Duodenal mucosa (tissue), 2 donors: ENCODE data around the gene CAB39.

ENCODE experiments used
- H3K27ac ChIP-seq: one replicate; pipeline ENCODE4 v1.7.0; 2013; ENCODE audit warnings: low read depth, low read length
- H3K27me3 ChIP-seq, 2 donors: one replicate each; pipeline ENCODE4 v1.7.0; 2013; ENCODE audit warnings: low read length in 2 of 2, control low read depth in 1 of 2; ENCODE audit not compliant: insufficient read depth in 2 of 2, control insufficient read depth in 1 of 2
- H3K36me3 ChIP-seq, 2 donors: one replicate each; pipeline ENCODE4 v1.7.0; 2013; ENCODE audit warnings: low read length in 2 of 2, control low read depth in 1 of 2; ENCODE audit not compliant: insufficient read depth in 2 of 2, control insufficient read depth in 1 of 2
- H3K4me1 ChIP-seq, 2 donors: one replicate each; pipeline ENCODE4 v1.7.0; 2013; ENCODE audit warnings: low read length in 2 of 2, control low read depth in 1 of 2; ENCODE audit not compliant: insufficient read depth in 2 of 2, control insufficient read depth in 1 of 2
- H3K4me3 ChIP-seq, 2 donors: one replicate each; pipeline ENCODE4 v1.7.0; 2013; ENCODE audit warnings: low read length in 2 of 2, low read depth in 1 of 2
- H3K9ac ChIP-seq, 2 donors: one replicate each; pipeline ENCODE4 v1.7.0; 2013; ENCODE audit warnings: low read length in 2 of 2, low read depth in 1 of 2
- H3K9me3 ChIP-seq, 2 donors: one replicate each; pipeline ENCODE4 v1.7.0; 2013; ENCODE audit warnings: low read length in 2 of 2, control low read depth in 1 of 2; ENCODE audit not compliant: control insufficient read depth in 1 of 2

CAB39 gene

DNA sequence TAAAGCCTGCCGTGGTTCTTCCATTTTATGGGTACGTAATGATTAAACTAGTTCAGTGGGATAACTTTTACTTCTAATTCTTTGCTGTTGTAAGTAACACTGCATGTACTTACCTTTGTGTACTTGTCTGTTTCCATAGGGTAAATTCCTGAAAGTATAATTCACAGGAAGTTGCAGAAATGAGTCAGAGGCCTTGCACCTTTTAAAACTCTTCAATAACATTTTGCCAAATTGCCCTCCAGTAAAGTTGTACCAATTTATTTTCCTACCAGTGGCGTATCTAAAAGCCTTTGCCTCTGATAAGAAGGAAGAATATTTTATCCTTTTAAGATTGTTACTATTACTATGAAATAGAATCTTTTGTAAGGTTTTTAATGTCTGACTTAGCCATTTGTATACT, 65.1 kb downstream of the CAB39 start:
- Histone ChIP-seq H3K36me3 (peaks cover 0 to 15% of the 10 kb centered on the region in 2 donors), H3K4me3 (no peak overlapping the region), H3K9ac (no peak overlapping the region), H3K27ac (no peak overlapping the region), H3K9me3 (no peaks in the 10 kb centered on the region), H3K4me1 (peaks cover 5 to 9% of the 10 kb centered on the region in 2 donors), H3K27me3 (no peaks in the 10 kb centered on the region)

DNA sequence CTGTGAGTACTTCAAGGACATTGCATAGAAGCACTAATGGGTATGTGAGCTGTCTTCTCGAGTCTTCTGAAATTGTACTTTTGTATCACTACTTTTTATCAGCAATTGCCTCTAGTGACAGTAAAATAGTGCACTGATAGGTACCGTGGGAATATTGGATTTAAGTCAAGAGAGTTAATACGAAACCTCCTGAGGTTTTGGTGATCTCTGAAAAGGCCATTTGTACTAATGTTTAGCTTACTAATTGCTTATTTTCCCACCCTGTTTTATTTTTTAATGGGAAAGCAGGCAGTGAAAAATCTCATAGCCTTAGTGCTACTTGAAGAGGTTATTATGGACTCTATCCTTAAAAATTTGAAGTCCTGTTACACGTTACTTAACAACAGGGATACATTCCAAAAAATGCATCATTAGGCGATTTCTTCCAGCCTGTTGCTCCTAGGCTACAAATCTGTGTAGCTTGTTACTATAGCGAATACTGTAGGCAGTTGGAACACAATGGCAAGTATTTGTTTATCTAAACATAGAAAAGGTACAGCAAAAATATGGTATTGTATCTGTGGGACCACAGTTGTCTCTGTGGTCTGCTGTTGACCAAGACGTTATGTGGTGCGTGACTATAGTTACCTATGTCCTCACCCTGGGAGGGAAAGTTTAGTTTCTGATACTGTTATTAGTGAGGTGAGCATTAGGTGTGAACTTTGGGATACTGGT, 65.9 kb downstream of the CAB39 start:
- H3K9ac ChIP-seq = no peak overlapping the region
- no peak overlapping the region for H3K4me3 ChIP-seq
- no peak overlapping the region for H3K27ac ChIP-seq

DNA sequence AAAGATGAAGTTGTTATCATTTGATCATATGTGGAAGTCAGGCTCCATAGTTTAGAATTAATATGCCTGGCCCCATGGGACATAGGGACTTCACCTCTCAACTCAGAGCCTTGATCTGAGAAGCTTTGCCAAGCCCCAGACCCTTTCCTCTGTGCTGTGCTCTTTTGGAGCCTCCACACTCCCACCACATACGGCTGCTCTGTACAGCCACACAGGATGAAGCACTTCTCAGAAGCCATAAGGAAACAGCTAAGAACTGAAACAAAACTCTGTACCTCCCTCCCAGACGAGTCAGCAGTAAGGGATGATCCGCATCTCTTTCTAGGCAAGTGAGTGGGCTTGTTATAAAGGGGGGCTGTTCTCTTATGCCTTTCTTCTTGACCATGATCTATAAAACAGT, 66.5 kb downstream of the CAB39 start:
- no peak overlapping the region for H3K4me3 ChIP-seq
- no peaks in the 10 kb centered on the region for H3K27me3 ChIP-seq
- no peak overlapping the region for H3K27ac ChIP-seq
- H3K36me3 ChIP-seq = peaks cover 0 to 23% of the 10 kb centered on the region in 2 donors
- no peaks in the 10 kb centered on the region for H3K9me3 ChIP-seq
- H3K9ac ChIP-seq = no peak overlapping the region
- peaks cover 5 to 9% of the 10 kb centered on the region in 2 donors for H3K4me1 ChIP-seq

More for the DNA sequence above, 65.9 kb downstream of the CAB39 start:
- Histone ChIP-seq H3K4me1 (peaks cover 5 to 9% of the 10 kb centered on the region in 2 donors), H3K9me3 (no peaks in the 10 kb centered on the region), H3K36me3 (peaks cover 0 to 19% of the 10 kb centered on the region in 2 donors), H3K27me3 (no peaks in the 10 kb centered on the region)

DNA sequence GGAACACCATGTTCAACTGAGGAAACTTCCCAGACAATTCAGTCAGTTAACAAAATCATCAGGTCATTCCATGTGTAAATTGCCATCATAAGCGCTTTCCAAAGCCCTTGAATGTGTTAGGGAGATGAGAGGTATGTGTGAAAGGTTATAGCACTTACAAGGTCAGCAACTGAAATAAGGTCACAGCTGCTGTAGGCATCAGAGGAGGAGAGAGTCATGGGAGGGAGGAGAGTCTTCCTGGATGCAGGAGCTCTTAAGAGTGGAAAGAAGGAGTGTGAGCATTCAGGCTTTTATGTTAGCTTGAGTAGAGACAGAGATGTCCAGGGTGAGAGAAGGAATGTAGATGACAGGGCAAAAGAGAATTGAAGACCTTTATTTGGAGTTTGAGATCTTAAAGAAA, 67.0 kb downstream of the CAB39 start:
- H3K4me1 ChIP-seq = peaks cover 5 to 6% of the 10 kb centered on the region in 2 donors
- no peaks in the 10 kb centered on the region for H3K9me3 ChIP-seq
- peaks cover 0 to 23% of the 10 kb centered on the region in 2 donors for H3K36me3 ChIP-seq
- H3K27ac ChIP-seq = no peak overlapping the region
- H3K9ac ChIP-seq = no peak overlapping the region
- no peak overlapping the region for H3K4me3 ChIP-seq
- H3K27me3 ChIP-seq = no peaks in the 10 kb centered on the region

DNA sequence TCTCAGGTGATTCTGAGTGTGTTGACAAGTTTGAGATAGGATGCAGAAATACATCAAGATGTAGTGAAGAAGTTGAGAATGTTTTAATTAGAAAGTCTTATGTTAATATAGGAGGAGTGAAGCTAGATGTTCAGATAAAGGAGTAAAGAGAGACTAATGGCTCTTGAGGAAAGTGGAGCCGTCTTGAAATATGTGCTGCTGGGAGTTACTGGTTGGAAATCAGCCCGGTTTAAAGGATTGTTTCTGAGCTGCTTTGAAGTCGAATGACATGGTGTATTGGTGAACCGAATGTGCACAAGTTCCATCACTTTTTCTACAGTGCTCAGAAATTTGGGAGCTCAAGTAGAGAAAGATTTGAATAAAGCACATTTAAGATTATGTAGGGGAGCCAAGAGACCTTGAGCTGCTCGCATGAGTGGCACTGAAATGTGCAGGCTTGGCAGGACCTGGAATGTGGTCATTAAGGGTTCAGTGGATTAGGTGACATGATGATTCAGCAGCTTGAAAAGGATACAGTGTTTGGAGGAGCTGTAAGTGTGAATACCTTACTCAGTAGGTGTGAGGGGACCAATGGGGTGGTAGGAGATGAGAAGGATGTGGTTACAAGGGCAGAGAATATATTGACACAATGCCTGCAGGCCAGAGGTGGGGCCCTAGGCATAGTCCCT, 68.6 kb downstream of the CAB39 start:
- Histone ChIP-seq H3K27me3 (no peaks in the 10 kb centered on the region), H3K36me3 (peaks cover 0 to 18% of the 10 kb centered on the region in 2 donors), H3K9me3 (no peaks in the 10 kb centered on the region), H3K27ac (no peak overlapping the region), H3K9ac (no peak overlapping the region), H3K4me3 (no peak overlapping the region), H3K4me1 (peaks cover 5 to 6% of the 10 kb centered on the region in 2 donors)

DNA sequence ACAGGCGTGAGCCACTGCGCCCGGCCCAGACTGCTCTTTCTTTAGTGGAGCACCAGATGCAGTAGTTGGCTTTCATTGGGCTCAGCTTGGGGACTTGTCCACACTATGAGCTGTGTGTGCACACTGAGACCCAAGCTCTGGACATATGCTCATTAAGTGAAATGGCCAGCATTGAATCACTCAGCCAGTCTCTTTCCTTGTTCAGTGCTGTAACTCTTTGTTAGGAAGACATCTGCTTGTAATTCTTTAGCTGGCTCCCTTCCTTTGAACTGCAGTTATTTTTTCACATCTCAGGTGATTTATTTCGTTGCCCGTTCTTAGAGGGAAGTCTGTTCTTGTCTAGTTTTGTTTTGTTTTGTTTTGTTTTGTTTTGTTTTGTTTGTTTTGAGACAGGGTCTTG, 70.5 kb downstream of the CAB39 start:
- H3K4me3 ChIP-seq = no peak overlapping the region
- no peaks in the 10 kb centered on the region for H3K27me3 ChIP-seq
- H3K9ac ChIP-seq = no peak overlapping the region
- peaks cover 5 to 6% of the 10 kb centered on the region in 2 donors for H3K4me1 ChIP-seq
- H3K27ac ChIP-seq = no peak overlapping the region
- peaks cover 0 to 10% of the 10 kb centered on the region in 2 donors for H3K9me3 ChIP-seq
- peaks cover 0 to 16% of the 10 kb centered on the region in 2 donors for H3K36me3 ChIP-seq

DNA sequence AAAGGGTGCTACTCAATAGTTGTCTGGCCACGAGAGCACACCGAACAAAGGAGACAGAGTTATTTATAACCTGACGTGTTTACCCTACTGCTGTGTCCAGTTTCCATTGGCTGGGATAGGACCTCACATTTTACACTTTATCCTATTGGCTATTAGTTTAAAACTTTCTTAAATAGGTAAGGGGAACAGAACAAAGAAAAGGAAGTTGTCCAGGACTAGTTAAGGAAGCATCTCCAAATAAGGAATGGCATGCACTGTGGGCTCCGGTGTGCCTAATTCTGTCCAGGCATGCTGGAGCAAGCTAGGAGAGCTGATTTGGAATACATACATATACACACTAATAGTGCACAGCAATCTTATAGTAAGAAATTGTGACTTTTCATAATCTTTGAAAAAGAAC, 72.2 kb downstream of the CAB39 start:
- Histone ChIP-seq H3K4me1 (peaks cover 3 to 5% of the 10 kb centered on the region in 2 donors), H3K4me3 (no peak overlapping the region), H3K9ac (no peak overlapping the region), H3K36me3 (peaks cover 0 to 19% of the 10 kb centered on the region in 2 donors), H3K27ac (no peak overlapping the region), H3K9me3 (peaks cover 0 to 24% of the 10 kb centered on the region in 2 donors), H3K27me3 (no peaks in the 10 kb centered on the region)

DNA sequence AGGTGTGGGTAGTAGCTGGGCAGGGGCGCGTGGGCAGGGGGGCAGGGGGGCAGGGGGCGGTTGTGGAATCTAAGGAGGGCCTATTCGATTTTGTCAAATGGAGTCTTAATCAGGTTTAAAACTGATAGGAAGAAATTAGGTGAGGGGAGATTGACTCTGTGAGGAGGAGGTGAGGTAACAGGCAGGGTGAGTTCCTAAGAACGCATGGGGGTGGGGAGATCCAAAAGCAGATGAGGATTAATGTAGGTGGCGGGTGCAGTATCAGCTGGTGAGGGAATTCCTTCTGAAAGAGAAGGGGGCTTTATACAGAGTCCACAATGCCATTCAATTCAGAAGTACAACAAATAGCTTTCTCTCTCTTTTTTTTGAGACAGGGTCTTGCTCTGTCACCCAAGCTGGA, 72.7 kb downstream of the CAB39 start:
- no peak overlapping the region for H3K27ac ChIP-seq

DNA sequence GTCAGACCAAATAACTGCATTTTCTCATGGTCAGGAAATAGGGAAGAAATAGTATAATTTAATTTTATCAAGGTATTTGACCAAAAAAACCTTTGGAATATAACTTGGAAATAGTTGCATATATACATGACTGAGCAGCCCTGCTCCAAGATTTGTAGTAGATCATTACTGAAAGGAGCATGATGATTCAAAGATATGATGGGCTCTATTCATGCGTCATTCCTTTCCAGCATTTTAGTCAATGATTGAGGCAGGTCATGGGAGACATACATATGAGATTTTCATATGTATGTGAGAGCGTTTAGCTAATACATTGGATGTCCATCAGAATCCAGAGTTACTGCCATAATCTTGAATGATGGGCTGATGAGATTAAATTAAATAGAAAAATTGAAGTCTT, 74.5 kb downstream of the CAB39 start:
- Histone ChIP-seq H3K4me3 (no peak overlapping the region), H3K36me3 (peaks cover 19 to 31% of the 10 kb centered on the region in 2 donors), H3K27me3 (no peaks in the 10 kb centered on the region), H3K4me1 (no peaks in the 10 kb centered on the region), H3K9me3 (peaks cover 0 to 24% of the 10 kb centered on the region in 2 donors), H3K9ac (no peak overlapping the region), H3K27ac (no peak overlapping the region)

More for the DNA sequence above, 72.7 kb downstream of the CAB39 start:
- Histone ChIP-seq H3K9ac (no peak overlapping the region), H3K4me3 (no peak overlapping the region), H3K36me3 (peaks cover 4 to 25% of the 10 kb centered on the region in 2 donors), H3K9me3 (peaks cover 0 to 24% of the 10 kb centered on the region in 2 donors), H3K27me3 (no peaks in the 10 kb centered on the region), H3K4me1 (peaks cover 3 to 5% of the 10 kb centered on the region in 2 donors)

DNA sequence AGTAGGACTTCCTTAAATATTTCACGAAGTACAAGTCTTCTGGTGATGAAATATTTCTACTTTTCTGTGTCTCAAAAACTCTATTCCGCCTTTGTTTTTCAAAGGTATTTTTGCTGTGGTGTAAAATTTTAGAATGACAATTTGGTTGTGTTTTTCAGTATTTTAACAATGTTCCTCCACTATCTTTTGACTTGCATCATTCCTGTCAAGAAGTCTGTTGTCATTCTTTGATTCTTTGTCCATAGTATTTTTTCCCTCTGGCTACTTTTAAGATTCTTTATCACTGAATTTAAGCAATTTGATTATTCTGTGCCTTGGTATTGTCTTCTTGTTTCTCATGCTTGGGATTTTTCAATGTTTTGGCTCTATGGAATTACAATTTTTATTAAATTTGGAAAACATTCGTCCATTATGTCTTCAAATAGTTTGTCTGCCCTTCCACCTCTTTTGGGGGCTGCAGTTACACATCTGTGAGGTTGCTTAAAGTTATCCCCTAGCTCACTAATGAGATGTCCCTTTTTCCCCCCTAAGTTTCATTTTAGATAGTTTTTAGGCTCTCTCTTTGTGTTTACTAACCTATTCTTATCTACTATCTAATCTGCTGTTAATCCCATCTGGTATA, 76.0 kb downstream of the CAB39 start:
- Histone ChIP-seq H3K9me3 (peaks cover 0 to 24% of the 10 kb centered on the region in 2 donors), H3K27ac (no peak overlapping the region), H3K4me1 (peaks cover 3% of the 10 kb centered on the region in 2 donors), H3K36me3 (peaks cover 19 to 26% of the 10 kb centered on the region in 2 donors), H3K27me3 (no peaks in the 10 kb centered on the region), H3K4me3 (no peak overlapping the region), H3K9ac (no peak overlapping the region)
